ENCODE results near the gene GLRX3.

GRCh38 chr10:130207205-130207604 is 71.0 kb downstream of the GLRX3 start:
- TF ChIP-seq CTCF (IDR thresholded peaks at IDR 0.05) (no peak), POLR2A (IDR thresholded peaks at IDR 0.05) (no peak)
